ENCODE results near the gene IGSF21.
"Not testable (repeated sequence)": the region's sequence is repeated elsewhere in the genome, so short reads cannot be mapped to it uniquely, and the experiment has no call there.

Gene IGSF21

GRCh38 chr1:18161690-18162089 lies 54.1 kb downstream of the IGSF21 start:
- no peak for DNase-seq (ENCODE audit: extremely low spot score)
- no peak for TF ChIP-seq CTCF (IDR thresholded peaks at IDR 0.05; ENCODE audit: control extremely low read depth, extremely low read depth, low read depth, missing control alignments)
- POLR2A ChIA-PET: no interaction called here
- CTCF ChIA-PET: no interaction called here

- POLR2A ChIA-PET; CTCF ChIA-PET; DNase-seq (ENCODE audit: extremely low spot score): not testable (repeated sequence)
These were observed 58.0 kb downstream of the IGSF21 start for GRCh38 chr1:18165640-18166039.

GRCh38 chr1:18166341-18166740 lies 58.7 kb downstream of the IGSF21 start:
- CTCF ChIA-PET: no interaction called here
- no peak for TF ChIP-seq CTCF (IDR thresholded peaks at IDR 0.05; ENCODE audit: control extremely low read depth, extremely low read depth, low read depth, missing control alignments)
- DNase-seq (ENCODE audit: extremely low spot score): no peak
- POLR2A ChIA-PET: no interaction called here

- no peak for TF ChIP-seq CTCF (IDR thresholded peaks at IDR 0.05; ENCODE audit: control extremely low read depth, extremely low read depth, low read depth, missing control alignments)
- CTCF ChIA-PET: no interaction called here
- DNase-seq (ENCODE audit: extremely low spot score): no peak
These were observed 59.3 kb downstream of the IGSF21 start for GRCh38 chr1:18166929-18167328.

GRCh38 chr1:18170444-18170843 lies 62.8 kb downstream of the IGSF21 start:
- ChIA-PET CTCF (no interaction called here), POLR2A (no interaction called here)
- no peak for DNase-seq (ENCODE audit: extremely low spot score)
- no peak for TF ChIP-seq CTCF (IDR thresholded peaks at IDR 0.05; ENCODE audit: control extremely low read depth, extremely low read depth, low read depth, missing control alignments)

More at GRCh38 chr1:18166929-18167328, 59.3 kb downstream of the IGSF21 start:
- POLR2A ChIA-PET: no interaction called here

- no peak for DNase-seq (ENCODE audit: extremely low spot score)
- TF ChIP-seq CTCF (IDR thresholded peaks at IDR 0.05; ENCODE audit: control extremely low read depth, extremely low read depth, low read depth, missing control alignments): no peak
- POLR2A ChIA-PET: no interaction called here
- CTCF ChIA-PET: no interaction called here
These were observed 66.4 kb downstream of the IGSF21 start for GRCh38 chr1:18174037-18174436.

GRCh38 chr1:18175051-18175450 lies 67.5 kb downstream of the IGSF21 start:
- no peak for DNase-seq (ENCODE audit: extremely low spot score)
- ChIA-PET CTCF (no interaction called here), POLR2A (no interaction called here)
- no peak for TF ChIP-seq CTCF (IDR thresholded peaks at IDR 0.05; ENCODE audit: control extremely low read depth, extremely low read depth, low read depth, missing control alignments)
